Measurements from ENCODE around the gene FSTL5. TPM values are rescaled to one million over a fixed set of nuclear protein-coding genes. Genes with fewer than 3 reads are reported as not detected.

Gene FSTL5
- total and polyA plus RNA-seq, 10 of the 15 experiments (the other 5 are each of a cell fraction or from before 2014, with no cell fraction given), result 0.04 to 2.4 (median 0.08) TPM; not detected in 4

GRCh38 chr4:162056990-162057389 lies 106.8 kb downstream of the FSTL5 start (continued):
- TF ChIP-seq IKZF2 (IDR thresholded peaks at IDR 0.05), result no peak
- no peak for TF ChIP-seq E2F8 (IDR thresholded peaks at IDR 0.05; ENCODE audit: low read depth, partially characterized antibody)
- TF ChIP-seq CHD2 (IDR thresholded peaks at IDR 0.05; ENCODE audit: borderline replicate concordance, low read depth, low read length), result no peak
- TF ChIP-seq CTCF (IDR thresholded peaks at IDR 0.05 in 2 of 3, conservative IDR thresholded peaks at IDR 0.05 in 1 of 3; ENCODE audit: control insufficient read depth in 2 of 3, extremely low read depth in 1 of 3, insufficient read depth in 1 of 3, low read depth in 3 of 3, low read length in 3 of 3), result no peak
- no peak for TF ChIP-seq RUNX3 (IDR thresholded peaks at IDR 0.05; ENCODE audit: low read length)
- no peak for TF ChIP-seq ZBTB4 (CRISPR knock-in tag; IDR thresholded peaks at IDR 0.05)
- no peak for TF ChIP-seq YBX1 (IDR thresholded peaks at IDR 0.05)
- no peak for TF ChIP-seq SUZ12 (IDR thresholded peaks at IDR 0.05; ENCODE audit: unreplicated experiment)
- TF ChIP-seq NBN (IDR thresholded peaks at IDR 0.05), result no peak

All from GM12878 (cell line).